Astrocyte (in vitro differentiated cells and primary cell): ENCODE data around the gene SLC38A9.

Source experiments
- CTCF ChIP-seq: IDR thresholded peaks from 2 replicates; pipeline ENCODE4 v1.5.1; 2011; ENCODE audit warnings: low read depth, mild to moderate bottlenecking, inconsistent platforms, low read length, moderate library complexity; ENCODE audit not compliant: insufficient read depth
- EZH2 ChIP-seq: IDR thresholded peaks from 2 replicates; pipeline ENCODE4 v1.6.1; 2012; ENCODE audit warnings: mild to moderate bottlenecking, low read length, inconsistent platforms; ENCODE audit not compliant: insufficient read depth

DNA sequence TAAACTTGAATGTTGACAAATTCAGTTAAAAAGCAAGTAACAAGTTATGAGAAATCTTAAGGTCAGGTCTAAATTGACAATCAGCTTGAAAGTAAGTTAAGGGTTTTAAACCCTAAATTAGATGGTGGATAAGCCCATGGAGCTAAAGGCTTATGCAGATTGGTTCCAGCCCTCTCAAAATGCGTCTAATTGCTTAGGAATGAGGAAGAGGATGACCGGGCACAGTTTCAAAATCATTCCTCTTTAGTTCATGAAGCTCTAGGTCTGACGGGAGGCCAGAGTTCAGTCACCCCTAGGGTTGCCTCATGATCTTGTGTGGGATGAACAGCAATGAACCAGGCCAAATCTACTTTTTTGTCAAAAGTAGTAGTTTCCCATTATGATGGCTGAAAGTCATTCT lies 75.4 kb downstream of the SLC38A9 start:
- TF ChIP-seq CTCF (no peak), EZH2 (no peak)
